ENCODE data around the gene TSPAN14. TPM values are rescaled to one million over a fixed set of nuclear protein-coding genes. Genes with fewer than 3 reads are reported as not detected.

Gene TSPAN14
- total RNA-seq, 2 experiments from 2014 or later, result 17.0 to 33.4 TPM

- TF ChIP-seq EZH2phosphoT487 (IDR thresholded peaks at IDR 0.05; ENCODE audit: borderline replicate concordance, low read depth, low read length) (no peak), CTCF (conservative IDR thresholded peaks at IDR 0.05; ENCODE audit: low read length) (no peak)
- H3K4me1 ChIP-seq (ENCODE audit: insufficient read depth, low read length, poor library complexity, severe bottlenecking), result peaks cover 16% of the 10 kb centered on the region
- ChIA-PET CTCF (ENCODE audit: unreplicated experiment) (no interaction called here), POLR2A (interaction anchor here (0.5 to 1.6 kb wide), 3 partner anchors 10 to 60 kb away, joined by 3 to 7 read pairs (median 5); no protein-coding TSS in a partner anchor)
- H3K9me2 ChIP-seq (ENCODE audit: insufficient read depth, low read length), result no peaks in the 10 kb centered on the region
- H3K79me2 ChIP-seq (ENCODE audit: insufficient read depth, low read depth, low read length), result no peaks in the 10 kb centered on the region
- no peaks in the 10 kb centered on the region for H3K9me3 ChIP-seq (ENCODE audit: low read length)
- DNase-seq (ENCODE audit: low spot score), result no peak
- intact Hi-C loops (cut with micrococcal nuclease; ENCODE audit: unreplicated experiment), result no loop called here
- H4K20me1 ChIP-seq (ENCODE audit: insufficient read depth, low read length), result no peaks in the 10 kb centered on the region
- H3K4me3 ChIP-seq (ENCODE audit: low read depth, low read length, poor library complexity, severe bottlenecking), result no peak overlapping the region
- H3K36me3 ChIP-seq (ENCODE audit: insufficient read depth, low read length), result no peaks in the 10 kb centered on the region
- no TSS peak for BruUV-seq (replicated peaks)
- H2AFZ ChIP-seq (ENCODE audit: low read length), result no peak overlapping the region
- no peak overlapping the region for H3K4me2 ChIP-seq (ENCODE audit: low read length)
- no peak overlapping the region for H3K27ac ChIP-seq (ENCODE audit: low read depth, low read length, poor library complexity, severe bottlenecking)
Measured at GRCh38 chr10:80449520-80449919, 4.6 kb upstream of the TSPAN14 start.

- no peak overlapping the region for H3K27ac ChIP-seq (ENCODE audit: low read depth, low read length, poor library complexity, severe bottlenecking)
- H3K36me3 ChIP-seq (ENCODE audit: insufficient read depth, low read length), result no peaks in the 10 kb centered on the region
- H3K4me3 ChIP-seq (ENCODE audit: low read depth, low read length, poor library complexity, severe bottlenecking), result no peak overlapping the region
- peaks cover 9% of the 10 kb centered on the region for H4K20me1 ChIP-seq (ENCODE audit: insufficient read depth, low read length)
- BruUV-seq (replicated peaks), result no TSS peak
- no peak for DNase-seq (ENCODE audit: low spot score)
- H3K9me2 ChIP-seq (ENCODE audit: insufficient read depth, low read length), result no peaks in the 10 kb centered on the region
- TF ChIP-seq EZH2phosphoT487 (IDR thresholded peaks at IDR 0.05; ENCODE audit: borderline replicate concordance, low read depth, low read length), result no peak
- TF ChIP-seq CTCF (conservative IDR thresholded peaks at IDR 0.05; ENCODE audit: low read length), result no peak
- H2AFZ ChIP-seq (ENCODE audit: low read length), result no peak overlapping the region
- H3K4me1 ChIP-seq (ENCODE audit: insufficient read depth, low read length, poor library complexity, severe bottlenecking), result peaks cover 17% of the 10 kb centered on the region
- H3K9me3 ChIP-seq (ENCODE audit: low read length), result no peaks in the 10 kb centered on the region
- ChIA-PET POLR2A (interaction anchor here (0.5 to 1.6 kb wide), 4 partner anchors 12 to 917 kb away, joined by 3 to 5 read pairs (median 4); no protein-coding TSS in a partner anchor), CTCF (ENCODE audit: unreplicated experiment) (no interaction called here)
- peaks cover 15% of the 10 kb centered on the region for H3K79me2 ChIP-seq (ENCODE audit: insufficient read depth, low read depth, low read length)
- H3K4me2 ChIP-seq (ENCODE audit: low read length), result no peak overlapping the region
- intact Hi-C loops (cut with micrococcal nuclease; ENCODE audit: unreplicated experiment), result no loop called here
Measured at GRCh38 chr10:80451132-80451531, 3.0 kb upstream of the TSPAN14 start.

GRCh38 chr10:80452069-80452468 is 2.0 kb upstream of the TSPAN14 start:
- H3K9me2 ChIP-seq (ENCODE audit: insufficient read depth, low read length), result no peaks in the 10 kb centered on the region
- H4K20me1 ChIP-seq (ENCODE audit: insufficient read depth, low read length), result peaks cover 12% of the 10 kb centered on the region
- no peak overlapping the region for H3K4me2 ChIP-seq (ENCODE audit: low read length)
- H3K79me2 ChIP-seq (ENCODE audit: insufficient read depth, low read depth, low read length), result peaks cover 24% of the 10 kb centered on the region
- H3K9me3 ChIP-seq (ENCODE audit: low read length), result no peaks in the 10 kb centered on the region
- ChIA-PET CTCF (ENCODE audit: unreplicated experiment) (interaction anchor here (1.0 kb wide), 1 partner anchor 9 kb away, joined by 3 read pairs; no protein-coding TSS in a partner anchor), POLR2A (interaction anchor here (0.7 to 1.1 kb wide), 2 partner anchors 8 to 918 kb away, joined by 3 to 4 read pairs; no protein-coding TSS in a partner anchor)
- no peak overlapping the region for H2AFZ ChIP-seq (ENCODE audit: low read length)
- no peak for DNase-seq (ENCODE audit: low spot score)
- H3K4me3 ChIP-seq (ENCODE audit: low read depth, low read length, poor library complexity, severe bottlenecking), result no peak overlapping the region
- no TSS peak for BruUV-seq (replicated peaks)
- H3K4me1 ChIP-seq (ENCODE audit: insufficient read depth, low read length, poor library complexity, severe bottlenecking), result peaks cover 25% of the 10 kb centered on the region
- H3K27ac ChIP-seq (ENCODE audit: low read depth, low read length, poor library complexity, severe bottlenecking), result no peak overlapping the region
- TF ChIP-seq EZH2phosphoT487 (IDR thresholded peaks at IDR 0.05; ENCODE audit: borderline replicate concordance, low read depth, low read length), result no peak
- TF ChIP-seq CTCF (conservative IDR thresholded peaks at IDR 0.05; ENCODE audit: low read length), result no peak
- no peaks in the 10 kb centered on the region for H3K36me3 ChIP-seq (ENCODE audit: insufficient read depth, low read length)
- intact Hi-C loops (cut with micrococcal nuclease; ENCODE audit: unreplicated experiment), result no loop called here
